ENCODE data around the gene CASP8. TPM values are rescaled to one million over a fixed set of nuclear protein-coding genes. Genes with fewer than 3 reads are reported as not detected.

CASP8 gene
- total RNA-seq, 4 donors from 2014 or later: 10.9 to 26.4 (median 18.5) TPM

- DNase-seq (ENCODE audit: low spot score in 2 of 2): no peak
- TF ChIP-seq CTCF (IDR thresholded peaks at IDR 0.05): no peak
- TF ChIP-seq POLR2A (IDR thresholded peaks at IDR 0.05): no peak
- no peak overlapping the region for H3K4me3 ChIP-seq (ENCODE audit: low read depth, poor library complexity, severe bottlenecking)
- intact Hi-C loops (cut with DNase I; ENCODE audit: low total_unique reads): no loop called here
- 96% methylated on average over 2 of the region's 2 CpGs for WGBS, 2 donors
Measured at GRCh38 chr2:201269764-201270163, 9.4 kb downstream of the CASP8 start.

- intact Hi-C loops (cut with DNase I; ENCODE audit: low total_unique reads): no loop called here
- TF ChIP-seq POLR2A (IDR thresholded peaks at IDR 0.05): no peak
- DNase-seq (ENCODE audit: low spot score in 2 of 2): no peak
- WGBS, 2 donors: 92 to 94% methylated on average over 9 of the region's 9 CpGs
- no peak overlapping the region for H3K4me3 ChIP-seq (ENCODE audit: low read depth, poor library complexity, severe bottlenecking)
Measured at GRCh38 chr2:201270293-201271001, 10.1 kb downstream of the CASP8 start.

GRCh38 chr2:201271917-201272316 lies 11.6 kb downstream of the CASP8 start:
- no peak for DNase-seq (ENCODE audit: low spot score in 2 of 2)
- TF ChIP-seq POLR2A (IDR thresholded peaks at IDR 0.05): no peak
- no peak for TF ChIP-seq CTCF (IDR thresholded peaks at IDR 0.05)
- intact Hi-C loops (cut with DNase I; ENCODE audit: low total_unique reads): no loop called here
- H3K4me3 ChIP-seq (ENCODE audit: low read depth, poor library complexity, severe bottlenecking): no peak overlapping the region
- 81 to 89% methylated on average over 2 of the region's 2 CpGs for WGBS, 2 donors

GRCh38 chr2:201273330-201273983 lies 13.1 kb downstream of the CASP8 start:
- TF ChIP-seq POLR2A (IDR thresholded peaks at IDR 0.05): no peak
- TF ChIP-seq CTCF (IDR thresholded peaks at IDR 0.05): no peak

GRCh38 chr2:201275069-201275468 lies 14.7 kb downstream of the CASP8 start:
- WGBS, 2 donors: 49 to 63% methylated on average over 2 of the region's 2 CpGs
- intact Hi-C loops (cut with DNase I; ENCODE audit: low total_unique reads): no loop called here
- TF ChIP-seq POLR2A (IDR thresholded peaks at IDR 0.05): no peak
- no peak for TF ChIP-seq CTCF (IDR thresholded peaks at IDR 0.05)
- no peak overlapping the region for H3K4me3 ChIP-seq (ENCODE audit: low read depth, poor library complexity, severe bottlenecking)
- no peak for DNase-seq (ENCODE audit: low spot score in 2 of 2)

More at GRCh38 chr2:201273330-201273983, 13.1 kb downstream of the CASP8 start:
- no peak for DNase-seq (ENCODE audit: low spot score in 2 of 2)
- intact Hi-C loops (cut with DNase I; ENCODE audit: low total_unique reads): no loop called here
- WGBS, 2 donors: 82 to 84% methylated on average over 9 of the region's 9 CpGs
- H3K4me3 ChIP-seq (ENCODE audit: low read depth, poor library complexity, severe bottlenecking): no peak overlapping the region

GRCh38 chr2:201275990-201276389 lies 15.7 kb downstream of the CASP8 start:
- intact Hi-C loops (cut with DNase I; ENCODE audit: low total_unique reads): no loop called here
- WGBS, 2 donors: 68 to 86% methylated on average over 5 of the region's 5 CpGs
- DNase-seq (ENCODE audit: low spot score in 2 of 2): no peak
- no peak for TF ChIP-seq POLR2A (IDR thresholded peaks at IDR 0.05)
- no peak for TF ChIP-seq CTCF (IDR thresholded peaks at IDR 0.05)
- no peak overlapping the region for H3K4me3 ChIP-seq (ENCODE audit: low read depth, poor library complexity, severe bottlenecking)
